Liver (tissue), 9 donors: ENCODE data around the gene CARD14. TPM values are rescaled to one million over a fixed set of nuclear protein-coding genes. Genes with fewer than 3 reads are reported as not detected.

ENCODE experiments used
- DNase-seq: peaks from one replicate; pipeline ENCODE4 v3.0.0-alpha.2; 2017; ENCODE audit warnings: low spot score
- H3K27ac ChIP-seq, 2 donors: one replicate each; pipeline ENCODE4 v1.7.0; 2013; ENCODE audit warnings: inconsistent platforms in 2 of 2, low read length in 2 of 2, control low read depth in 1 of 2, low read depth in 1 of 2, mild to moderate bottlenecking in 1 of 2
- H3K27me3 ChIP-seq, 4 donors: one replicate each; pipeline versions ENCODE4 v1.6.1 to v1.7.0; 2013; ENCODE audit warnings: low read length in 3 of 4, inconsistent platforms in 1 of 4, mild to moderate bottlenecking in 1 of 4, moderate library complexity in 1 of 4; ENCODE audit not compliant: control insufficient read depth in 4 of 4, insufficient read depth in 4 of 4
- H3K36me3 ChIP-seq, 4 donors: one replicate each; pipeline versions ENCODE4 v1.6.1 to v1.7.0; 2013; ENCODE audit warnings: low read length in 3 of 4, mild to moderate bottlenecking in 3 of 4, low read depth in 1 of 4, moderate library complexity in 1 of 4; ENCODE audit not compliant: control insufficient read depth in 4 of 4, insufficient read depth in 3 of 4
- H3K4me1 ChIP-seq, 4 donors: one replicate each; pipeline versions ENCODE4 v1.6.1 to v1.7.0; 2013; ENCODE audit warnings: low read length in 3 of 4, mild to moderate bottlenecking in 3 of 4, moderate library complexity in 1 of 4; ENCODE audit not compliant: control insufficient read depth in 4 of 4, insufficient read depth in 4 of 4
- H3K4me3 ChIP-seq, 3 donors: one replicate each; pipeline versions ENCODE4 v1.6.1 to v1.7.0; 2013; ENCODE audit warnings: low read length in 3 of 3, control low read depth in 1 of 3, low read depth in 1 of 3, mild to moderate bottlenecking in 1 of 3
- H3K9ac ChIP-seq, 2 donors: one replicate each; pipeline ENCODE4 v1.7.0; 2013; ENCODE audit warnings: low read length in 2 of 2, mild to moderate bottlenecking in 2 of 2, moderate library complexity in 2 of 2, control low read depth in 1 of 2, low read depth in 1 of 2
- H3K9me3 ChIP-seq, 4 donors: one replicate each; pipeline versions ENCODE4 v1.6.1 to v1.7.0; 2013; ENCODE audit warnings: low read length in 3 of 4; ENCODE audit not compliant: control insufficient read depth in 4 of 4
- ATF3 ChIP-seq: IDR thresholded peaks from 2 replicates; pipeline ENCODE4 v1.6.1; 2016; ENCODE audit warnings: antibody characterized with exemption
- EGR1 ChIP-seq, 2 donors: IDR thresholded peaks; 2 replicates each; pipeline ENCODE4 v1.6.1; 2016 to 2018; ENCODE audit warnings: antibody characterized with exemption in 2 of 2, low read depth in 2 of 2
- FOXA1 ChIP-seq: IDR thresholded peaks from 2 replicates; pipeline ENCODE4 v1.6.1; 2016; ENCODE audit warnings: antibody characterized with exemption
- FOXA2 ChIP-seq: IDR thresholded peaks from 2 replicates; pipeline ENCODE4 v1.6.1; 2016; ENCODE audit warnings: antibody characterized with exemption
- GABPA ChIP-seq, 2 donors: IDR thresholded peaks in 1 of 2; conservative IDR thresholded peaks in 1 of 2; 2 replicates each; pipeline ENCODE4 v1.6.1; 2016; ENCODE audit warnings: antibody characterized with exemption in 2 of 2, mild to moderate bottlenecking in 1 of 2, moderate library complexity in 1 of 2
- HNF4A ChIP-seq, 2 donors: conservative IDR thresholded peaks; 2 replicates each; pipeline ENCODE4 v1.6.1; 2016; ENCODE audit warnings: antibody characterized with exemption in 2 of 2, mild to moderate bottlenecking in 2 of 2
- HNF4G ChIP-seq: IDR thresholded peaks from 2 replicates; pipeline ENCODE4 v1.6.1; 2016; ENCODE audit warnings: antibody characterized with exemption
- MAX ChIP-seq: IDR thresholded peaks from 2 replicates; pipeline ENCODE4 v1.6.1; 2016; ENCODE audit warnings: antibody characterized with exemption
- NR2F2 ChIP-seq: IDR thresholded peaks from 2 replicates; pipeline ENCODE4 v1.6.1; 2016; ENCODE audit warnings: antibody characterized with exemption
- RAD21 ChIP-seq, 2 donors: IDR thresholded peaks; 2 replicates each; pipeline ENCODE4 v1.6.1; 2016; ENCODE audit warnings: antibody characterized with exemption in 2 of 2, mild to moderate bottlenecking in 2 of 2
- REST ChIP-seq: IDR thresholded peaks from 2 replicates; pipeline ENCODE4 v1.6.1; 2016; ENCODE audit warnings: antibody characterized with exemption, mild to moderate bottlenecking
- RXRA ChIP-seq, 2 donors: IDR thresholded peaks; 2 replicates each; pipeline ENCODE4 v1.6.1; 2017 to 2018; ENCODE audit warnings: antibody characterized with exemption in 2 of 2, mild to moderate bottlenecking in 1 of 2
- SP1 ChIP-seq: IDR thresholded peaks from 2 replicates; pipeline ENCODE4 v1.6.1; 2018; ENCODE audit warnings: antibody characterized with exemption, mild to moderate bottlenecking
- TAF1 ChIP-seq: conservative IDR thresholded peaks from 2 replicates; pipeline ENCODE4 v1.6.1; 2016; ENCODE audit warnings: antibody characterized with exemption, mild to moderate bottlenecking
- YY1 ChIP-seq: IDR thresholded peaks from 2 replicates; pipeline ENCODE4 v1.6.1; 2016; ENCODE audit warnings: antibody characterized with exemption, mild to moderate bottlenecking
- WGBS: extraction: QIAGEN DNeasy Blood & Tissue Kit; methylation state at CpG from one replicate; pipeline ENCODE4 v1.1.7; 2013; 5-methylcytosine and 5-hydroxymethylcytosine counted together
- polyA plus RNA-seq, 2 donors: library from polyadenylated mRNA; stranded (reverse) in 1 of 2; unstranded in 1 of 2; fragments of 200-250 nt in 1 of 2; fragments of >200 nt in 1 of 2; fragmentation: Nextera tagmentation in 1 of 2; extraction: Ambion mirVana in 1 of 2; gene quantifications; one replicate each; pipeline versions ENCODE4 v1.2.1 to v1.2.3, GENCODE V29; 2013 to 2015
- total RNA-seq, 2 donors: library from RNA; depleted of rRNA; stranded (reverse); fragments of >200 nt; gene quantifications; one replicate each; pipeline ENCODE4 v1.2.3, GENCODE V29; 2014
- TF ChIP-seq, protein P1 (sequence below): fragments of 150-350 bp; IDR thresholded peaks from 2 replicates; pipeline ENCODE4 v1.5.1; 2017; ENCODE audit warnings: improper control_type of control experiment, low read depth, low read length; ENCODE audit not compliant: missing input control
- TF ChIP-seq, protein P2 (sequence below): IDR thresholded peaks from 2 replicates; pipeline ENCODE4 v1.6.1; 2016; ENCODE audit warnings: antibody characterized with exemption
- donor health status: healthy.
- donor health status: healthy.
- donor health status: healthy.
- donor health status: healthy.
- donor health status: healthy.

CARD14 gene
- total and polyA plus RNA-seq, 4 donors: 0.07 to 0.70 (median 0.29) TPM

DNA sequence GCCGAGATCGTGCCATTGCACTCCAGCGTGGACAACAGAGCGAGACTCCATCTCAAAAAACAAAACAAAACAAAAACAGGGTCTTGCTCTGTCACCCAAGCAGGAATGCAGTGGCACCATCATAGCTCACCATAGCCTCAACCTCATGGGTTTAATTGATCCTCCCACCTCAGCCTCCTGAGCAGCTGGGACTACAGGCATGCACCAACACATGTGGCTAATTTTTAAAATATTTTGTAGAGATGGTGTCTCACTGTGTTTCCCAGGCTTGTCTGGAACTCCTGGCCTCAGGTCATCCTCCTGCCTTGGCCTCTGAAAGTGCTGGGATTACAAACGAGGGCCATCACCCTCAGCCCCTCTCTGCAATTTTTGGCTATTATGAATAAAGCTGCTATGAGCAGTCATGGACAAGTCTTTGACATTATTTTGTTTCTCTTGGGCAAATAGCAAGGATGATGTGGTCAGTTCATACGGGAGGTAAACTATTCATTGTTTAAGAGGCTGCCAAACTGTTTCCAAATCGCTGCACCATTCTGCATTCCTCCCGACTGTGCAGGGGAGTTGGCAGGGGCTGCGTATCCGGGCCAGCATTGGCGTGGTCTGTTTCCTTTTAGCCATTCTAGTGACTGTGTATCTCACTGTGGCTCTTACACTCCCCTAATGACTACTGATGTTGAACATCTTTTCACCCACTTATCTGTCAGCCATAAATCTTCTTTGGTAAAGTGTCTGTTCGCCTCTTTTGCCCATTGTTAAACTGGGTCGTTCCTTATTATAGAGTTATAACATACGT lies 44.0 kb upstream of the CARD14 start:
- DNase-seq: no peak
- no peak for TF ChIP-seq SP1
- no peak for TF ChIP-seq FOXA1
- no peak for TF ChIP-seq YY1
- no peak for TF ChIP-seq REST
- TF ChIP-seq MAX: no peak
- no peak for TF ChIP-seq EGR1 (IDR thresholded peaks at IDR 0.05; ENCODE audit: low read depth in 2 of 2)
- TF ChIP-seq, protein P1, sequence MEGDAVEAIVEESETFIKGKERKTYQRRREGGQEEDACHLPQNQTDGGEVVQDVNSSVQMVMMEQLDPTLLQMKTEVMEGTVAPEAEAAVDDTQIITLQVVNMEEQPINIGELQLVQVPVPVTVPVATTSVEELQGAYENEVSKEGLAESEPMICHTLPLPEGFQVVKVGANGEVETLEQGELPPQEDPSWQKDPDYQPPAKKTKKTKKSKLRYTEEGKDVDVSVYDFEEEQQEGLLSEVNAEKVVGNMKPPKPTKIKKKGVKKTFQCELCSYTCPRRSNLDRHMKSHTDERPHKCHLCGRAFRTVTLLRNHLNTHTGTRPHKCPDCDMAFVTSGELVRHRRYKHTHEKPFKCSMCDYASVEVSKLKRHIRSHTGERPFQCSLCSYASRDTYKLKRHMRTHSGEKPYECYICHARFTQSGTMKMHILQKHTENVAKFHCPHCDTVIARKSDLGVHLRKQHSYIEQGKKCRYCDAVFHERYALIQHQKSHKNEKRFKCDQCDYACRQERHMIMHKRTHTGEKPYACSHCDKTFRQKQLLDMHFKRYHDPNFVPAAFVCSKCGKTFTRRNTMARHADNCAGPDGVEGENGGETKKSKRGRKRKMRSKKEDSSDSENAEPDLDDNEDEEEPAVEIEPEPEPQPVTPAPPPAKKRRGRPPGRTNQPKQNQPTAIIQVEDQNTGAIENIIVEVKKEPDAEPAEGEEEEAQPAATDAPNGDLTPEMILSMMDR: no peak
- no peak for TF ChIP-seq GABPA (IDR thresholded peaks at IDR 0.05 in 1 of 2, conservative IDR thresholded peaks at IDR 0.05 in 1 of 2)
- no peak for TF ChIP-seq HNF4G
- TF ChIP-seq, protein P2, sequence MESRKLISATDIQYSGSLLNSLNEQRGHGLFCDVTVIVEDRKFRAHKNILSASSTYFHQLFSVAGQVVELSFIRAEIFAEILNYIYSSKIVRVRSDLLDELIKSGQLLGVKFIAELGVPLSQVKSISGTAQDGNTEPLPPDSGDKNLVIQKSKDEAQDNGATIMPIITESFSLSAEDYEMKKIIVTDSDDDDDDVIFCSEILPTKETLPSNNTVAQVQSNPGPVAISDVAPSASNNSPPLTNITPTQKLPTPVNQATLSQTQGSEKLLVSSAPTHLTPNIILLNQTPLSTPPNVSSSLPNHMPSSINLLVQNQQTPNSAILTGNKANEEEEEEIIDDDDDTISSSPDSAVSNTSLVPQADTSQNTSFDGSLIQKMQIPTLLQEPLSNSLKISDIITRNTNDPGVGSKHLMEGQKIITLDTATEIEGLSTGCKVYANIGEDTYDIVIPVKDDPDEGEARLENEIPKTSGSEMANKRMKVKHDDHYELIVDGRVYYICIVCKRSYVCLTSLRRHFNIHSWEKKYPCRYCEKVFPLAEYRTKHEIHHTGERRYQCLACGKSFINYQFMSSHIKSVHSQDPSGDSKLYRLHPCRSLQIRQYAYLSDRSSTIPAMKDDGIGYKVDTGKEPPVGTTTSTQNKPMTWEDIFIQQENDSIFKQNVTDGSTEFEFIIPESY: no peak
- TF ChIP-seq HNF4A (conservative IDR thresholded peaks at IDR 0.05): no peak
- no peak for TF ChIP-seq FOXA2
- TF ChIP-seq ATF3: no peak
- TF ChIP-seq RXRA (IDR thresholded peaks at IDR 0.05): no peak
- no peak for TF ChIP-seq NR2F2
- H3K27me3 ChIP-seq: no peaks in the 10 kb centered on the region

GRCh38 chr17:80126449-80126715 lies 43.4 kb upstream of the CARD14 start:
- Histone ChIP-seq H3K4me1 (peaks cover 0 to 12% (median 10%) of the 10 kb centered on the region in 4 donors), H3K9me3 (no peaks in the 10 kb centered on the region), H3K4me3 (no peak overlapping the region), H3K27ac (no peak overlapping the region), H3K36me3 (no peaks in the 10 kb centered on the region), H3K9ac (no peak overlapping the region), H3K27me3 (no peaks in the 10 kb centered on the region)
- no peak for DNase-seq
- WGBS: 80% methylated on average over 3 of the region's 3 CpGs
- TF ChIP-seq YY1 (no peak), REST (no peak), GABPA (IDR thresholded peaks at IDR 0.05 in 1 of 2, conservative IDR thresholded peaks at IDR 0.05 in 1 of 2) (no peak), SP1 (no peak), TAF1 (no peak), FOXA1 (no peak), FOXA2 (no peak), RXRA (IDR thresholded peaks at IDR 0.05) (no peak), HNF4A (conservative IDR thresholded peaks at IDR 0.05) (no peak), HNF4G (no peak), RAD21 (IDR thresholded peaks at IDR 0.05) (no peak)
- TF ChIP-seq, protein P1: no peak

More for the DNA sequence above, 44.0 kb upstream of the CARD14 start:
- Histone ChIP-seq H3K36me3 (no peaks in the 10 kb centered on the region), H3K4me1 (peaks cover 0 to 7% (median 6%) of the 10 kb centered on the region in 4 donors), H3K27ac (no peak overlapping the region), H3K4me3 (no peak overlapping the region), H3K9ac (no peak overlapping the region), H3K9me3 (no peaks in the 10 kb centered on the region)
- 81% methylated on average over 14 of the region's 14 CpGs for WGBS
